HG03039 (cell line): Measurements from ENCODE around the gene SELENOW.
"Not testable (repeated sequence)": the region's sequence is repeated elsewhere in the genome, so short reads cannot be mapped to it uniquely, and the experiment has no call there.

Experiments
- ATAC-seq: cut with Tn5 transposase; IDR thresholded peaks from one replicate; pipeline ENCODE4 v1.9.1; 2021; ENCODE audit warnings: mild to moderate bottlenecking, moderate library complexity; ENCODE audit not compliant: unreplicated experiment

Gene SELENOW

DNA sequence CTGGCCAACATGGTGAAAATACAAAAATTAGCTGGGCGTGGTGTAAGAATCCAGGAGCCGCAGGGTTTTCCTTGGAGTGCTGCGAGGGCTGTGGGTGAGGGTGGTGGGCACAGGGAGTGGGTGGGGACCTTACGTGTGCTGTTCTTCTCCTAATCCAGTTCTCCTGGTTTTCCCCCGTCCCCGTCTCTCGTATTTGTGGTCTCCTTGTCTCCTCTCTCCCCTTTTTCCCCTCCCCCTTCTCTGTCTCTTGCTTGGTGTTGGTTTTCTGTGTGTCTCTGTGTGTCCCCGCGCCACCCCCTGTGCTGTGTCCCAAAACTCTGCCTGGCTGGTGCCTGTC is 1.7 kb downstream of the SELENOW start:
- no peak for ATAC-seq

- no peak for ATAC-seq
Observed at GRCh38 chr19:47781590-47782262, 3.2 kb downstream of the SELENOW start.

DNA sequence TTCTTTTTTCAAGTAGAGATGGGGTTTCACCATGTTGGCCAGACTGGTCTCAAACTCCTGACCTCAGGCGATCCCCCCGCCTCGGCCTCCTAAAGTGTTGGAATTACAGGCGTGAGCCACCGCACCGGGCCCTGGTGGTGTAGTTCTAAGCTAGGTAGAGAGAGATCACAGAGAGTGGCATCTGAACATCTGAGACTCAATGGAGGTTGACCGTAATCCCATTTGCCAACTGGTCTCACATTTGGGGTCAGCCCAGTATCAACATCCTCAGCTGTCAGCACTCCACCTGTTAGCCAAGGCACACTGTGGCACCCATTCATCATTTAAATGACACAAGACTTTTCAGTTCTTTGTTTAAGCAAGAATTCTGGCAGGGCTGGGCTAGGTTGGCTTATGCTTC is 8.1 kb downstream of the SELENOW start:
- no peak for ATAC-seq

- ATAC-seq = not testable (repeated sequence)
Observed at GRCh38 chr19:47787307-47787706, 8.8 kb downstream of the SELENOW start.

- ATAC-seq = not testable (repeated sequence)
Observed at GRCh38 chr19:47789811-47790210, 11.3 kb downstream of the SELENOW start.

DNA sequence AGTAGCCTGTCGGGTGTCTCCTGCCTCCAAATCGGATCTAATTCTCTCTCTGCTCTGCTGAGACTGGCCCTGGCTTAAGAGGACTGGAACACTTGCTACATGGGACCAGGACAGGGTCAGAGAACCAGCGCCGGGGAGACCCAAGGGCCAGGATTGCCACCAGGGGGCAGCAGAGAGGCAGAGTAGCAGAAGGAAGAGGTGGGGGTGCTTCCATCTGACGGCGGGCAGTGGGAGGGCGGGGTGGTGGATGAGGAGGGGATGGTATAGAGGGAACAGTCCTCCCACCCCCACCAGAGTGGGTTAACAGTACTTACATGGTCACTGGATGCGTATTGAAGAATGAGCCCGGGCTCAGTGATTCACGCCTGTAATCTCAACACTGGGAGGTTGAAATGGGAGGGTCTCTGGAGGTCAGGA is 11.9 kb downstream of the SELENOW start:
- ATAC-seq = no peak

GRCh38 chr19:47792616-47793015 is 14.1 kb downstream of the SELENOW start:
- no peak for ATAC-seq

GRCh38 chr19:47794526-47794925 is 16.0 kb downstream of the SELENOW start:
- ATAC-seq = no peak

- ATAC-seq = no peak
Observed at GRCh38 chr19:47796785-47797184, 18.3 kb downstream of the SELENOW start.

DNA sequence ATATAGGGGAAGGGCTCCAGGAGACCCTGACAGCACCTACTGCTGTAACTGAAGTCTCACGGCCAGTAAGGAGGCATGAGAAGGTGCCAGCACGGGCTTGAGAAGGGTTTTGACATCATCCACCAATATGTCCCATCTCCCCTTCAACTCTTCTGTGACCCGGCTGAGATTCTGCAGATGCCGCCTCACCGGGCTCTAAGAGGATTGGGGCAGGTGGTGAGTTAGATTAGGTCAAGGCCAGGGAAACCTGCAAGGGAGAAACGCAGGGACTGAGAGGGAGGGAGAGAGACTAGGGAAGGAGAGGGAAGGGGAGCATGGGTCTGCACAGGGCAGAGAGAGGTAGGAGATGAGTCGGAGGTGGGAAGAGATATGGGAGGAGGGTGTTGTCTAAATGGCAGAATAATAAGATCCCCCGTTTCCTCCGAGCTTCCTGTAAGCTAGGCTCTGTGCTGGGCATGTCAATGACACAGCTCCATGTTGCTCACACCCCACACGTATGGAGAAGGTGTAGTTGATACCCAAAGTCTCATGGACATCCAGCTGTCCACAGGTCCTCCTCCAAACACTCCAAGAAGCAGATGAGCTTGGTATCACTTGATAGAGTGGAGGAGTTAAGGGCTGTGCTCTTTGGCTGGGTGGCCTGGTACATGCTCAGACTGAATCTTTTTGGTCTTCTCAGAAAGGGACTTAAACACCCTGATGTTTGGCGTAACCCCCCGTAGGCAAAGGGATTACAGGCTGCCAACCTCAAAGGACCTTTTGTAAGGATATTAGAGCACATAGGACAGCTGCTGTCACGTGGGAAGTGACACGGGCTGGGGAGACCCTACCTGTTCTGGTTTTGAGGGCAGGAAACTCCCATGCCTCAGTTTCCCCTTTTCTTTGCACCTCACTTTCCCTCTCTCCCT is 19.7 kb downstream of the SELENOW start:
- no peak for ATAC-seq

DNA sequence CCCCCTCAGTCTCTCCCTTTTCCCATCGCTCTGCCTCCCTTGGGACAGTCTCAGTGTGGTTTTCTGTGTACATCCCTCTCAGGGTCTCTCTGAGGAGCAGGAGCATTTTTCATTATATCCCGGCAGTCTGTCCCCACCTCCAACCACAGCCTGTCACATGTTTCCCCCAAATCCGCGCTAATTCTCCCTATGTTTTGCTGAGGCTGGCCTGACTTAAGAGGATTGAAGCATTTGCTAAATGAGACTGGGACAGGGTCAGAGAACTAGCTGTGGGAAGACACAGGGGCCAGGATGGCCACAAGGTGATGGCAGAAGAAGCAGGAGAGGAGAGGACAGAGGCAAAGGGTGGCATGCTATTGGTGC is 20.4 kb downstream of the SELENOW start:
- ATAC-seq = no peak

DNA sequence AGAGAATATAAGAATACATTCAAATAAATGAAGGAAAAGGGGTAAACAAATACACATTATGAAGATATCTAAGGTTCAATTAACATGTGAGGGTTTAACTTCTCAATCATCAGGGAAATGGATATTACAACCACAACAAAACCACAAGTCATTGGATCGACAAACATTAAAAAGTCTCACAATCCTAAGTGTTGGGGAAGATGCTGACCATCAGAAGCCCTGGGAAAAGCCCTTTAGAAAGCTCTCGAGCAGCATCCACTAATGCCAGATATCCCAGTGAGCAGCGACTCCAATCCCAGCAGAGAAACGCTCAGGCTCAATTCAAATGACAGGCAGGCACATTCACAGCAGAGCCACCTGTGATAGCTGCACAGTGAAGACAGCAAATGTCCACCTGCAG is 22.8 kb downstream of the SELENOW start:
- ATAC-seq = no peak

DNA sequence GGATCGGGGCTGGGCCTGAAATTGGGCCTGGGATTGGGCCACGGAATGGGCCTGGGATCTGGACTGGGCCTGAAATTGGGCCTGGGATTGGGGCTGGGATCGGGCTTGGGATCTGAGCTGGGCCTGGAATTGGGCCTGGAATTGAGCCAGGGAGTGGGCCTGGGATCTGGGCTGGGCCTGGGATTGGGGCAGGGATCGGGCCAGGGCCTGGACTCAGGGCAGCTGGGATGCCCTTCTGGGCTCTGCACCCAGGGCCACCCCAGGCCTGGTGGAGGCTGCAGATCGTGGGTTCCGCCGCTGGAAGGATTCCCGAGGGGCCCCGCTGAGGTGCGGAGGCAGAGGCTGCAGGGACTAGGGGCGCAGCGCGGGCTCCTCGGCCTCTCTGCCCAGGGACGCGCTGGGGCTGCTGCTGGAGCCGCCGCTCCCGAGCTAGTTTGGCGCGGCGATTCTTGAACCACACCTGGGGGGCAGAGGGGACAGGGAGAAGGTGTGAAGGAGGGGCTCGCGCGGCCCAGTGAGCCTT is 24.1 kb downstream of the SELENOW start:
- ATAC-seq = no peak

- ATAC-seq = not testable (repeated sequence)
Observed at GRCh38 chr19:47803148-47803547, 24.6 kb downstream of the SELENOW start.

GRCh38 chr19:47803671-47804070 is 25.2 kb downstream of the SELENOW start:
- ATAC-seq = not testable (repeated sequence)

- ATAC-seq = not testable (repeated sequence)
Observed at GRCh38 chr19:47804451-47804850, 25.9 kb downstream of the SELENOW start, which contains the start of gene TPRX1. TSS of gene TPRX1 (minus strand) at chr19:47804551. CDS start at chr19:47804539, 12 bp downstream.

DNA sequence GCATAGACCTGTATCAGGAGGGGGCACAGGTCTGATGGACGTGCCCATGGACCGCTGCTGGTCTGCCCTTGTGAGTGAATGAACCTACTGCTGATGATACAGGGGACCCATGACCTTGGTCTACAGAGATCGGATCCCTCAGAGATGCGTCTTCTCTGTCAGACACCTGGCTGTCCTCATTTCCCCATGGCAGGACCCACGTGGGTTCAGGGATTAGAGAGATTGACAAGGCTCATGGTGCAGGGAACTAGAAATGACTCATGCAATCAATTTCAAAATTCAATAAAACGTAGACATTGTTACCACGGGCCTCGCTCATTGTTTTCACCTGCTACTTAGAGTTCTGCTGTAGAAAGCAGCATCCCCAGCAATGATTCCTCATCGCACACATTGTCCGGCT is 26.8 kb downstream of the SELENOW start:
- ATAC-seq = no peak

DNA sequence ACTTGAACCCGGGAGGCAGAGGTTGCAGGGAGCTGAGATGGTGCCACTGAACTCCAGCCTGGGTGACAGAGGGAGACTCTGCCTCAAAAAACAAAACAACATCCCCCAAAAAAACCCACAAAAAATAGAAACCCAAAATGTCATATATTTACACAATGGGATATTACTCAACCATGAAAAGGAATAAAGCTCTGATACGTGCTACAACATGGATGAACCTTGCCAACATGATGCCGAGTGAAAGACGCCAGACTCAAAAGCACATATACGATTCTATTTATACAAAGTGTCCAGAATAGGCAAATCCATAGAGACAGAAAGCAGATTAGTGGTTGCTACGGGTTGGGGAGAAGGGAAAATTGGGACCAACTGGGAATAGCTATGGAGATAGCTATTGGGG is 27.9 kb downstream of the SELENOW start:
- no peak for ATAC-seq

GRCh38 chr19:47813304-47813994 is 34.9 kb downstream of the SELENOW start:
- no peak for ATAC-seq

DNA sequence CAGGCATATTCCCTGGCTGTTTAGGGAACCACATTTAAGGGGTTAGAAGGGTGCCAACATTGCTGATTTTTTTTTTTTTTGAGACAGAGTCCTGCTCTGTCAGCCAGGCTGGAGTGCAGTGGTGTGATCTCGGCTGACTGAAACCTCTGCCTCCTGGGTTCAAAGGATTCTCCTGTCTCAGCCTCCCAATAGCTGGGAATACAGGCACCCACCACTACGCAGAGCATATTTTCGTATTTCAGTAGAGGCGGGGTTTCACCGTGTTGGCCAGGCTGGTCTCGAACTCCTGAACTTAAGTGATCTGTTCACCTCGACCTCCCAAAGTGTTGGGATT is 35.5 kb downstream of the SELENOW start:
- no peak for ATAC-seq

DNA sequence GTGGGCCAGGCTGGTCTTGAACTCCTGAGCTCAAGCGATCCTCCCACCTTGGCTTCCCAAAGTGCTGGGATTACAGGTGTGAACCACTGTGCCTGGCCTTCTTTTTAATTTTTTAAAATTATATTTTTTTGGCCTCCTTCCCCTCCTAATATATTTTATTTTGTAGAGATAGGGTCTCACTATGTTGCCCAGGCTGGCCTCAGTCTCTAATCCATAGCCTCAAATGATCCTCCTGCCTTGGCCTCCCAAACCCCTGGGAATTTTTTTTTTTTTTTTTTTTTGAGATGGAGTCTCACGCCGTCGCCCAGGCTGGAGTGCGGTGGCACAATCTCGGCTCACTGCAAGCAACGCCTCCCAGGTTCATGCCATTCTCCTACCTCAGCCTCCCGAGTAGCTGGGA is 37.8 kb downstream of the SELENOW start:
- not testable (repeated sequence) for ATAC-seq
